ENCODE measurements around the gene GALM.

Gene GALM

GRCh38 chr2:38649176-38649728 is 16.7 kb upstream of the GALM start:
- no peak for DNase-seq (ENCODE audit: low read depth in 4 of 4, low spot score in 1 of 4)

DNA sequence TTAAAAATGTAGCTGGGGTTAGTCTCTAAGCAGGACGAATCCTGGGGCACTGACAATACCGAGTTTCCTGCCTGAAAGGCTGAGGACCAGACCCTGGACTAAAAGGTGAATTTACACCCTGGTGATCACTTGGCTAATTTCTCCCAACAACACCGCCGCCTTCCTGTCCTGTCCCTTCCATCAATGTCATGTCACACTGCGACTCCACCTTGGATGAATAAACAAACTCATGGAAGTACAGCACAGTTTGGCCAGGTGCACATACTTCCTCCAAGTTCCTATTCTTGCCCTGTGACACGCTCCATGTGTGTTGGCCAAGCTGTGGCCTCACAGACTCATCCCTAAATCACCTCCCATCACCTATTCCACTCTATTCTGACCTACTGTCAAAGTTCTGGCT is 15.9 kb upstream of the GALM start:
- DNase-seq (ENCODE audit: low read depth in 4 of 4, low spot score in 1 of 4), result no peak

DNA sequence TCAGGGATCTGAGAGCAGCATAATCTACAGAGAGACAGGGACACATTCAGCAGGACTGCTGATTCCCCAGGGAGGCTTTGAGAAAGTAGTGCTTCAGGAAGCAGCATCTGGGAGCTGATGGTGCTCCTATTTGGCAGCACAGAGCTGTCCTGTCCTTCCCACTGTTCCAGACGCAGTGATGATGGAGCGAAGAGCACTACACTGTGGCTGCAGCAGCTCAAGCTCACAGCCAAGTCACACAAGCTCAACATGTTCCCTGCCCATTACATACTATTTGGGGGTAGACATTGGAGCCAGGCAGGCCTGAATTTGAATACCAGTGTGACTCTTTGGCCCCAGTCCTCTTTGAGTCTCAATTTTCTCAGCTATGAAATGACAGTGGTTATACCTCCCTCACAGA is 15.2 kb upstream of the GALM start:
- no peak for DNase-seq (ENCODE audit: low read depth in 4 of 4, low spot score in 1 of 4)

GRCh38 chr2:38652431-38653273 is 13.3 kb upstream of the GALM start:
- DNase-seq (ENCODE audit: low read depth in 4 of 4, low spot score in 1 of 4), result no peak

DNA sequence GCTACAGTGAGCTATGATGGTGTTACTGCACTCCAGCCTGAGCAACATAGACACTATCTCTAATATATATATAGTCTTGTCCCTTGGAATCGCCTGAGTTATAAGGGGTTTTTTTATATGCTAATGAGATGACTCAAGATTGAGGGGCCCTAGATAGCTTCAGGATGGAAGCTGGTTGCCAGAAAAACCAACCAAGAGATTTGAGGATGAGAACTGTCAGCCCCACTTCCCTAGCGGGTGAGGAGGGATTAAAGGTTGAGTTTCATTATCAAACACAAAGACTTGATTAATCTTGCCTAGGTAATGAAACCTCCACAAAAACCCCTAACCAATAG is 12.6 kb upstream of the GALM start:
- no peak for DNase-seq (ENCODE audit: low read depth in 4 of 4, low spot score in 1 of 4)

GRCh38 chr2:38653715-38654527 is 12.0 kb upstream of the GALM start:
- peak in 3 of 4 experiments; percentile 39 to 74 (median 54) for DNase-seq (ENCODE audit: low read depth in 4 of 4, low spot score in 1 of 4)

DNA sequence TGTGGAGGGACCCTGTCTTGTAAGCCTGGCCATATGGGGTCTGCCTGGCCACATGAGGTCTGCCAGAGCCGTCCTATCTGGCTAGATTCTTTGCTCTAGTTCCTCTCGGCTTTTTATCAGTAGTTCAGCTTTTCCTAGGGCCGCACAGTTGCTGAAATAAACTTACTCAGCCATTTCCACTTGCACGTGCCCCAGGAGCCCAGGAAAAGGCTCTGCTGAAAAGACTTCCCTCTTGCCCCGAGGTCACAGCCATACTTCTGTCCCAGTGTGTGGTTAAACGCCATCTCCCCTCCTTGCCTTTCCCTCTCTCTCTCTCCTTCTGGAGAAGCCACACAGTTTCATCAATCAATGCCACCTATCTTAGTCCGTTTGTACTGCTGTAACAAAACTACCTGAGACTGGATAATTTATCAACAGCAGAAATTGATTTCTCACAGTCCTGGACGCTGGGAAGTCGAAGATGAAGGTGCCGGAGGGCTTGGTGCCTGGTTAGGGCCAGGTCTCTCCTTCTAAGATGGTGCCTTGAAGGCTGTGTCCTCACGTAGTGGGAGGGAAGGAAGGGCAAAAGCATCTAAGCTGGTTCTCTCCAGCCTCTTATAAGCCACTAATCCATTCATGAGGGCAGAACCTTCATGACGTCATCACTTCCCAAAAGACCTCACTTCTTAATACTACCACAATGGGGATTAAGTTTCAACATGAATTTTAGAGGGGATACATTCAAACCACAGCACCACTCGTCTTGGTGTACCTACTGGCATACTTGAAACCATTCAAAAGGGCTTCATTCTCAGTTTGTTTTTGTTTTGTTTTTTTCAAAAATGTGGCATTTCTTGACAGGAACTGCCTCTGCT is 11.2 kb upstream of the GALM start:
- no peak for DNase-seq (ENCODE audit: low read depth in 4 of 4, low spot score in 1 of 4)

DNA sequence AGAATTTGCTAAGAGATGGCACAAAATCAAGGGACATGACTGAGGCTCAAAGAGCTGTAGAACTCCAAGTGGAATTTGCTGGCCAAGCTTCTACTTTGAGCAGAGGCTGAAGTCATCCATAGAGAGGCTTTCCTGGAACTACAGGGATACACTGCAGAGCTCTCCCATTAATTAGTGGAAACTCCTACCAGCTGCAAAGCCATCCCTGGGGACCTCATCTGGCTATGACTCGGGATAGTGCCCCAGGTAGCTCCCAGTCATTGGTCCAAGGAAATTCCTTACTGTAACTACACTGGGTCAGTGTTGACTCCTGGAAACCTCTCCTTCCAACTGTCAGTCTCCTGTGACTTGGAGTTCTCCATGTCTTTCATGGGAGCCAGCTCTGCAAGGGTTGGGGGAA is 10.5 kb upstream of the GALM start:
- DNase-seq (ENCODE audit: low read depth in 4 of 4, low spot score in 1 of 4), result no peak

DNA sequence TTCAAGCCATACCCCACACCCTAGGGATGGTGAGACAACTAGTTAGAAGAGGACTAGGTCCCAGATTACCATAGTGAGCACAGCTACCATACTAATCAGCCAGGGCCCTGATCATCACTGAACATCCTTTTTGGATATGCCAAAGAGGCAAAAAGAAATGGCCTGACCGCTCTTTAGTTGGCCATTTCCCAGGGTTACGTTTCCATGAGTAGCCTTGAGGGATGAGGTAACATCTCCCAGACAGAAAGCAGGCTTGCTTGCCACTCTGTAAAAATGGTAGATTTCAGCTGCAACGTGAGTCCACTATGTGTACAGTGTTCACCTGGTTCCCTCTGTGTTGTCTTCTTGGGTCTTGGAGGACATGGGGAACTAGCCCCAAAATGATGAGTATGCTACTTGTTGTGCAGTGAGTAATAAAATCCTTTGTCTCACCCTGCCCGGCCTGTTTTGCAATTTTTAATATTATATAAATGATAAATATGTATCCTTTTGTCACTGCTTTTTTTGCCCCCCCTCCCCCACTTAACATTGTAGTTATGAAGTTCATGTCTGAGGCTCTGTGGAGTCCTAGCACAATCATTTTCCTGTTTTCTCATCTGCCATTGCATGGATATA is 8.9 kb upstream of the GALM start:
- DNase-seq (ENCODE audit: low read depth in 4 of 4, low spot score in 1 of 4), result no peak

DNA sequence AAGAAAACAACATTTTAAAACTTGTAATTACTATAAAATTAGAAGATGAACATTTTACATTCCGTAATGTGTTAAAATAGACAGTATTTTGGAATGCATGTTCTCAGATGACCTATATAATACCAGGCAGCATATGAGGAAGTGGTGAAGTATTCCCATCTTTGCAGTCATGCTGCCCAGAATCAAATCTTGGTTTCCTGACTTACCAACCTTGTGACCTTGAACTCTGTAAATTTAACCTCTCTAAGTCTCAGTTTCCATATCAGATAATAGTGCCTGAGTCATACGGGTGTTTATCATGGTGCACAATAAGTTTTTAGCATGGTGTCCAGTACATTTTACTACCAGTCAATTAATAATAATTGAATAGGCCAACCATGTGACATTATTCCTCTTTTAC is 7.3 kb upstream of the GALM start:
- no peak for DNase-seq (ENCODE audit: low read depth in 4 of 4, low spot score in 1 of 4)

- no peak for DNase-seq (ENCODE audit: low read depth in 4 of 4, low spot score in 1 of 4)
Measured at GRCh38 chr2:38659115-38659514, 6.8 kb upstream of the GALM start.

- DNase-seq (ENCODE audit: low read depth in 4 of 4, low spot score in 1 of 4), result no peak
Measured at GRCh38 chr2:38660282-38660681, 5.6 kb upstream of the GALM start.

GRCh38 chr2:38661306-38661705 is 4.6 kb upstream of the GALM start:
- DNase-seq (ENCODE audit: low read depth in 4 of 4, low spot score in 1 of 4), result no peak

DNA sequence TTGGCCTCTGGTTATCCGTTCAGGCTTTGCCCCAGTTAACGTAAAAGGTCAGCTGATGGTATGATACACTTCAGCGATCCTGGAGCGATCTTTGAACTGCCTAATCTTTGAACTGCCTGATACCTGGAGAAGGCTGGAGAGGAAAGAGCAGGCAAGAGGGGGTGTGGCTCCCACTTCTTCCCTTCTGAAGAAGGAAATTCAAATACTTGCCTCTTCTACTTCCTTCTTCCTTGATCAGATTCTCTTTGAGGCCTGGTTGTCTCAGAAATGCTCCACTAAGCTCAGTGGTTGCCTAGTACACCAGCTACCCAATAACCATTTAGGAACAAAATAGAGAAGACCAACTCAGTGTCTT is 619 bp downstream of the GALM start:
- DNase-seq (ENCODE audit: low read depth in 4 of 4, low spot score in 1 of 4), result no peak

DNA sequence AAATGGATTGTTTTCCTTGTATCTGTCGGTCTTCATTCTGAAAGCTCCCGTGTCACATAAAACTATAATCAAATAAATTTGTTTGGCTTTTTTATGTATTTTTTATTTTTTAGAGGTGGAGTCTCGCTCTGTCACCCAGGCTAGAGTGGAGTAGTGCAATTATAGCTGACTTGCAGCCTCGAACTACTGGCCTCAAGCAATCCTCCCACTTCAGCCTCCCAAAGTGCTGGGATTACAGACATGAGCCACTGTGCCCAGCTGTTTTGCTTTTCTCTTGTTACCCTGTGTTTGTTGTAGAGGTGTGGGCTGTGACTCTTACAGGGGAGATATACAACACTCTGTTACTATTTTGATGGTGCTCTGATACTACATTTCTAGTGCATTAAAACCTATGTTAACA is 2.2 kb downstream of the GALM start:
- no peak for DNase-seq (ENCODE audit: low read depth in 4 of 4, low spot score in 1 of 4)

GRCh38 chr2:38668779-38669479 is 3.0 kb downstream of the GALM start:
- DNase-seq (ENCODE audit: low read depth in 4 of 4, low spot score in 1 of 4), result no peak

DNA sequence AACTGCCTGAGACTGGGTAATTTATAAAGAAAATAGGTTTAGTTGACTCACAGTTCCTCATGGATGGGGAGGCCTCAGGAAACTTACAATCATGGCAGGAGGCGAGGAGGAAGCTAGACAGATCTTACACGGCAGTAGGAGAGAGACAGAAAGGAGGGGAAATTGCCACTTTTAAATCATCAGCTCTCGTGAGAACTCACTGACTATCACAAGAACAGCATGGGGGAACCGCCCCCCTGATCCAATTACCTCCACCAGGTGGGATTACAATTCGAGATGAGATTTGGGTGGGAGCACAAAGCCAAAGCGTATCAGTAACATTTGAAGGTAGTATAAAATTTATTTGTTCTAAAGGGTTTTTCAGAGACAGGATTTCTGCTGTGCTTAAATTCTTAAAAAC is 5.4 kb downstream of the GALM start:
- DNase-seq (ENCODE audit: low read depth in 4 of 4, low spot score in 1 of 4), result no peak

DNA sequence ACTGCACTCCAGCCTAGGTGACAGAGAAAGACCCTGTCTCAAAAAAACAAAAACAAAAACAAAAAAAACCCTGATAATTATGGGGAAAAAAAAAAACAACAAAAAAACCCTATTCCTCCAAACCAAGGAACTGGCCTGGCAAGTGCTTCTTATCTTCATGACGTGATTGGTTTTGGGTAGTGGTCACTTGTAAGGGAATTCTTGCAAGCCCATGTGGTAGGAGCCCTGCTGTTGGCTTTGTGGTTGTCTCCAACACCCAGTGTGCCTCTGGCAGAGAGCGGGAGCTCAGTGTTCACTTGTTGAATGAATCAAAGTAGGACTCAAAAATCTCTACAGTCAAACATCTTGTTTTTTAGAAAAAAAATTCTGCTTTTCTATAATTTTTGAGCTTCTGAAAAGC is 6.0 kb downstream of the GALM start:
- no peak for DNase-seq (ENCODE audit: low read depth in 4 of 4, low spot score in 1 of 4)

GRCh38 chr2:38672445-38673391 is 6.8 kb downstream of the GALM start:
- no peak for DNase-seq (ENCODE audit: low read depth in 4 of 4, low spot score in 1 of 4)

All from stimulated activated CD4-positive, alpha-beta T cell treated with anti-CD3 and anti-CD28 coated beads, Interleukin-1b, Interleukin-23, amount 100 ng/mL, for 24 hours (primary cell).